Natural killer cell (primary cell): ENCODE data around the gene TMEM31. TPM values are rescaled to one million over a fixed set of nuclear protein-coding genes. Genes with fewer than 3 reads are reported as not detected.

Experiments used
- ATAC-seq, 3 donors: fragments of 150-1000 bp in 2 of 3; fragments of 200-7000 bp in 1 of 3; cut with Tn5 transposase; 1 replicate in 1 of 3; 2 replicates in 2 of 3; pipeline ENCODE4 v1.10.0; 2021; ENCODE audit warnings: mild to moderate bottlenecking in 2 of 3, moderate library complexity in 2 of 3
- DNase-seq, 2 donors: peaks; one replicate each; pipeline versions ENCODE4 v3.0.0 to v3.0.0-alpha.2; 2013 to 2021; ENCODE audit warnings: mixed read lengths in 1 of 2
- H3K27ac ChIP-seq: one replicate; pipeline ENCODE4 v1.5.1; 2013; ENCODE audit warnings: mild to moderate bottlenecking, low read length
- H3K27me3 ChIP-seq: one replicate; pipeline ENCODE4 v1.6.1; 2013; ENCODE audit warnings: low read length; ENCODE audit not compliant: control insufficient read depth, insufficient read depth
- H3K36me3 ChIP-seq: one replicate; pipeline ENCODE4 v1.6.1; 2013; ENCODE audit warnings: low read length; ENCODE audit not compliant: control insufficient read depth, insufficient read depth
- H3K4me1 ChIP-seq: one replicate; pipeline ENCODE4 v1.6.1; 2013; ENCODE audit warnings: low read length; ENCODE audit not compliant: control insufficient read depth, insufficient read depth
- H3K4me3 ChIP-seq: one replicate; pipeline ENCODE4 v1.5.1; 2013; ENCODE audit warnings: low read length
- H3K9me3 ChIP-seq: one replicate; pipeline ENCODE4 v1.6.1; 2013; ENCODE audit warnings: low read length; ENCODE audit not compliant: control insufficient read depth, insufficient read depth
- H3K27ac Mint-ChIP-seq, 2 donors: one replicate each; pipeline ENCODE4 v1.8.0; 2022; ENCODE audit warnings: mild to moderate bottlenecking in 2 of 2, mixed read lengths in 2 of 2, moderate library complexity in 1 of 2
- H3K27me3 Mint-ChIP-seq, 2 donors: one replicate each; pipeline ENCODE4 v1.8.0; 2022; ENCODE audit warnings: low read depth in 2 of 2, mixed read lengths in 2 of 2
- H3K36me3 Mint-ChIP-seq: one replicate; pipeline ENCODE4 v1.8.0; 2022; ENCODE audit warnings: mixed read lengths
- H3K4me1 Mint-ChIP-seq, 2 donors: one replicate each; pipeline ENCODE4 v1.8.0; 2022; ENCODE audit warnings: mixed read lengths in 2 of 2
- H3K4me3 Mint-ChIP-seq: one replicate; pipeline ENCODE4 v1.8.0; 2022; ENCODE audit warnings: mild to moderate bottlenecking, moderate library complexity, mixed read lengths
- H3K9me3 Mint-ChIP-seq, 2 donors: one replicate each; pipeline ENCODE4 v1.8.0; 2022; ENCODE audit warnings: mixed read lengths in 2 of 2
- WGBS: methylation state at CpG from one replicate; pipeline ENCODE4 v1.1.7; 2013; ENCODE audit warnings: missing lambda C conversion rate; ENCODE audit not compliant: insufficient coverage; 5-methylcytosine and 5-hydroxymethylcytosine counted together
- intact Hi-C: fragments of 100-400 bp; cut with micrococcal nuclease; formaldehyde crosslinking; loops from one replicate; pipeline ENCODE4 v1.14.2; 2022
- total RNA-seq, 4 donors: library from RNA; stranded (reverse); fragments of 120-200 nt in 1 of 4; gene quantifications; one replicate each; pipeline versions ENCODE4 v1.2.3 to v1.2.4, GENCODE V29; 2013 to 2022
- TF ChIP-seq, protein P1 (sequence below): fragments of 200-600 bp; IDR thresholded peaks from one replicate; pipeline ENCODE4 v1.8.0; 2022; ENCODE audit warnings: antibody characterized with exemption

TMEM31 gene, protein sequence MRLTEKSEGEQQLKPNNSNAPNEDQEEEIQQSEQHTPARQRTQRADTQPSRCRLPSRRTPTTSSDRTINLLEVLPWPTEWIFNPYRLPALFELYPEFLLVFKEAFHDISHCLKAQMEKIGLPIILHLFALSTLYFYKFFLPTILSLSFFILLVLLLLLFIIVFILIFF
- not detected for total RNA-seq
- 0.14 TPM for total RNA-seq (2013)

DNA sequence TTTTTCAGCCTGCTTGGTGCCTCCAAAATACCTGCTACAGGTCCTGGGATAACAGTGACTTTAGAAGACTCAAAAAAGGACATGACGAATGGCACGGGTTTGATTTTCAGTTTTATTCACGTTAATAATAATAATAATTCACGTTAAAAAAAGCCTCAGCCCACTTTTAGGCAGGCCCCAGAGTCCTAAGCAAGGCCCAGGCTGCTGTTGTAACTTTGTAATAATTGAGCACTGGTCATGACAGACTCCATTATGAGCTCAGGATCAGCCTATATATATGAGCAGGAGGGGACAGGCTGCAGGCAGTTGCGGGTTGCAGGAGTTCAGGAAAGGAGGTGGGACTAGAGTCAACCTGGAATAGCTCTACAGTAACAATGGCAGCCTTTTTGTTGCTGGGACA is at the start of gene TMEM31:
TMEM31 (plus strand) TSS at position 301 of the 400 bp plus-strand sequence. CDS start 1,350 bp downstream, outside the sequence.
- DNase-seq (no peak), ATAC-seq (no peak)
- H3K4me3 Mint-ChIP-seq, result no peak within 1 kb of the TSS
- TF ChIP-seq, protein P1, sequence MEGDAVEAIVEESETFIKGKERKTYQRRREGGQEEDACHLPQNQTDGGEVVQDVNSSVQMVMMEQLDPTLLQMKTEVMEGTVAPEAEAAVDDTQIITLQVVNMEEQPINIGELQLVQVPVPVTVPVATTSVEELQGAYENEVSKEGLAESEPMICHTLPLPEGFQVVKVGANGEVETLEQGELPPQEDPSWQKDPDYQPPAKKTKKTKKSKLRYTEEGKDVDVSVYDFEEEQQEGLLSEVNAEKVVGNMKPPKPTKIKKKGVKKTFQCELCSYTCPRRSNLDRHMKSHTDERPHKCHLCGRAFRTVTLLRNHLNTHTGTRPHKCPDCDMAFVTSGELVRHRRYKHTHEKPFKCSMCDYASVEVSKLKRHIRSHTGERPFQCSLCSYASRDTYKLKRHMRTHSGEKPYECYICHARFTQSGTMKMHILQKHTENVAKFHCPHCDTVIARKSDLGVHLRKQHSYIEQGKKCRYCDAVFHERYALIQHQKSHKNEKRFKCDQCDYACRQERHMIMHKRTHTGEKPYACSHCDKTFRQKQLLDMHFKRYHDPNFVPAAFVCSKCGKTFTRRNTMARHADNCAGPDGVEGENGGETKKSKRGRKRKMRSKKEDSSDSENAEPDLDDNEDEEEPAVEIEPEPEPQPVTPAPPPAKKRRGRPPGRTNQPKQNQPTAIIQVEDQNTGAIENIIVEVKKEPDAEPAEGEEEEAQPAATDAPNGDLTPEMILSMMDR, result no peak
- H3K36me3 Mint-ChIP-seq, result no peaks in the 10 kb centered on the region
- peaks cover 0 to 8% of the 10 kb centered on the region in 2 donors for H3K27me3 Mint-ChIP-seq
- H3K4me3 ChIP-seq, result no peak within 1 kb of the TSS
- H3K36me3 ChIP-seq, result no peaks in the 10 kb centered on the region
- no peak within 1 kb of the TSS for H3K27ac Mint-ChIP-seq
- H3K9me3 Mint-ChIP-seq, result no peaks in the 10 kb centered on the region
- H3K27ac ChIP-seq, result no peak within 1 kb of the TSS
- no peaks in the 10 kb centered on the region for H3K27me3 ChIP-seq
- H3K4me1 Mint-ChIP-seq, result no peaks in the 10 kb centered on the region
- no peaks in the 10 kb centered on the region for H3K4me1 ChIP-seq
- H3K9me3 ChIP-seq, result no peaks in the 10 kb centered on the region
- intact Hi-C loops, result loop anchor here (2.0 kb wide), 1 partner anchor 178 kb away; no protein-coding TSS in a partner anchor
- WGBS, result 95% methylated on average over 5 of the region's 5 CpGs

DNA sequence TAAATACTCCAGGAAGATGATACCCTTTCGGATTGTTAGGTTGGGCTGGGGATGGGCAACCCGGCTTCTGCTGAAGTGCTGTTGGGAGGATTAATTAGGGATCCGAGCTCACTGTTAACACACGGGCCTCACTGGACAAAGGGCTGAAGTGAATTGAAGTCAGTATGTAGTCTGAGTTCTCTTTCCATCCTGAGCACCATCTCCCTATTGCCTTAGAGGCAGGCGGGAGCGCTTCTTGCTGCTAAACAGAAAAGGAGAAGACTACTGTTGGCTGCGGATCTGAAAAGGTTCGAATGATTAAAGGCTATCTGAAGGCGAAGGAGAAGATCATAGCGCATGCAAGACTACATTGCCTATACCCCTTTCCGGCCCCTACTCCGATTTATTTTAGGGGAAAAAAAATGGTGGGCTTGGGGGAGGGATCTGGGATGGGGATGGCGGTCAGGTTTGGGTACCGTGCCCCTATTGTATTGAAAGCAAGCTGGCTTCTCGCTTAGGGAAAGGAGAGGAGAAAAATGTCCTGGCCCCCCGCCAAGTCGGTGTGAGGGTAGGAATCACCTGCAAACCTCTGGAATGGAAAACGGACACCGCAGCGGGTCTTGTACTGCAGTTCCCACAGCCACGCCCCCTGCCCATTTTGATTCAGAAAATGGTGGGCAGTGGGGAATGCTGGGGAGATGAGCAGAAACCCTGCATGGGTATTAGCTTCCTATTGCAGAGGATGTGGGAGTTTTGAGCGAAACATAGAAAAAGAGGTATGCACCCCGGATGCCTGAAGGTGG is 46.5 kb upstream of the TMEM31 start:
- intact Hi-C loops, result no loop called here

DNA sequence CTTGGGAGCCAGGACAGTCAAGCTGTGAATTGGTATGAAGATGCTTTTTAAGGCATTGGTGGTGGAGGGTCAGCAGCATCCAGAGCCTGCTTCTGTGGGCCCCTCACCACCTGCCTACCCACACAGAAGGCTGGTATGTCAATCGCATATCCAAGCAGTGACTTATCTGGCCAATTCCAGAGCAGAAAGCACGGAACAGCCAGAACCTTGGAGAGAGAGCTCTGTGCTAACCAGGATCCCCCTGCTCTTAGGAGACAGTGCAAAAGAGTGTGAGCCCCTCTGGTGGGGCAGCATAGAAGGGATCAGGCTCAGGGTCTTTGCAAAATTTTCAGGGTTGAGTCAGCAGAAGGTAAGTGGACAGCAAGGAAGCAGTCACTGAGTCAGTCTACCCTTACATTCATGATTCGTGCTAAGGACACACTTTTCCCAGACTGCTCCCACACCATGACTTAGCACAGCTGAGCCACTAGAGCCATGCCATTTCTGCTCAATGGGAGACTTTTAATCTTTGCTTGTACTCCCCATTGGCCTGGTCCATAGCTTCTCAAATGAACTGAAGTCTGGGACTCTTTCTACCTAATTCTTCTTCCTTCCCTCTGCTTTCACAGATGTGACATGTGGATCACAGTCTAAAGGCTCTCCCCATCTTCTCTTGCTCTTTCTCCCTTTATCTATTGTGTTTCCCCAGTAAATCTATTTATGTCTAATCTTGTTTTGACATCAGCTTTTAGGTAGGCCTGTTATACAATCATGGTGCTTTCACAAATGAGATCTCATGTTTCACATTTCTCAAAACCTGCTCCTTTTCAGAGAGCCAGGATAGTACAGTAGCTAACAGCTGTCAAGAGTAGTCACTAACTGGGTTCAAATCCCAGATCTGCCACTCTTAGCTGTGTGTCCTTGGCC is 44.3 kb upstream of the TMEM31 start:
- no peak overlapping the region for H3K4me3 Mint-ChIP-seq
- ATAC-seq (no peak), DNase-seq (no peak)
- intact Hi-C loops, result no loop called here
- H3K9me3 Mint-ChIP-seq, result no peaks in the 10 kb centered on the region
- no peaks in the 10 kb centered on the region for H3K27me3 ChIP-seq
- no peak overlapping the region for H3K27ac Mint-ChIP-seq
- no peaks in the 10 kb centered on the region for H3K4me1 Mint-ChIP-seq
- no peaks in the 10 kb centered on the region for H3K4me1 ChIP-seq
- no peaks in the 10 kb centered on the region for H3K9me3 ChIP-seq
- WGBS, result 93% methylated on average over 3 of the region's 3 CpGs
- no peak overlapping the region for H3K4me3 ChIP-seq
- no peak overlapping the region for H3K27ac ChIP-seq
- H3K36me3 ChIP-seq, result no peaks in the 10 kb centered on the region
- TF ChIP-seq, protein P1, result no peak
- H3K36me3 Mint-ChIP-seq, result no peaks in the 10 kb centered on the region
- H3K27me3 Mint-ChIP-seq, result peaks cover 9 to 51% of the 10 kb centered on the region in 2 donors

More for the DNA sequence above, 46.5 kb upstream of the TMEM31 start:
- H3K4me3 Mint-ChIP-seq, result no peak overlapping the region
- no peaks in the 10 kb centered on the region for H3K36me3 Mint-ChIP-seq
- Histone ChIP-seq H3K4me1 (no peaks in the 10 kb centered on the region), H3K4me3 (no peak overlapping the region), H3K27me3 (no peaks in the 10 kb centered on the region), H3K27ac (no peak overlapping the region), H3K9me3 (no peaks in the 10 kb centered on the region), H3K36me3 (no peaks in the 10 kb centered on the region)
- peaks cover 15 to 62% of the 10 kb centered on the region in 2 donors for H3K27me3 Mint-ChIP-seq
- H3K27ac Mint-ChIP-seq, result no peak overlapping the region
- TF ChIP-seq, protein P1, result no peak
- no peak for DNase-seq
- H3K4me1 Mint-ChIP-seq, result no peaks in the 10 kb centered on the region
- no peaks in the 10 kb centered on the region for H3K9me3 Mint-ChIP-seq
- no peak for ATAC-seq
- WGBS, result 27% methylated on average over 13 of the region's 23 CpGs
